GM19468 (cell line): ENCODE measurements around the gene IFNGR1.
"Not testable (repeated sequence)": the region's sequence is repeated elsewhere in the genome, so short reads cannot be mapped to it uniquely, and the experiment has no call there.

Experiments
- ATAC-seq: cut with Tn5 transposase; IDR thresholded peaks from one replicate; pipeline ENCODE4 v1.9.1; 2021; ENCODE audit warnings: mild to moderate bottlenecking, moderate library complexity, moderate number of reproducible peaks; ENCODE audit not compliant: unreplicated experiment; ENCODE audit errors: extremely low read depth

The IFNGR1 gene

DNA sequence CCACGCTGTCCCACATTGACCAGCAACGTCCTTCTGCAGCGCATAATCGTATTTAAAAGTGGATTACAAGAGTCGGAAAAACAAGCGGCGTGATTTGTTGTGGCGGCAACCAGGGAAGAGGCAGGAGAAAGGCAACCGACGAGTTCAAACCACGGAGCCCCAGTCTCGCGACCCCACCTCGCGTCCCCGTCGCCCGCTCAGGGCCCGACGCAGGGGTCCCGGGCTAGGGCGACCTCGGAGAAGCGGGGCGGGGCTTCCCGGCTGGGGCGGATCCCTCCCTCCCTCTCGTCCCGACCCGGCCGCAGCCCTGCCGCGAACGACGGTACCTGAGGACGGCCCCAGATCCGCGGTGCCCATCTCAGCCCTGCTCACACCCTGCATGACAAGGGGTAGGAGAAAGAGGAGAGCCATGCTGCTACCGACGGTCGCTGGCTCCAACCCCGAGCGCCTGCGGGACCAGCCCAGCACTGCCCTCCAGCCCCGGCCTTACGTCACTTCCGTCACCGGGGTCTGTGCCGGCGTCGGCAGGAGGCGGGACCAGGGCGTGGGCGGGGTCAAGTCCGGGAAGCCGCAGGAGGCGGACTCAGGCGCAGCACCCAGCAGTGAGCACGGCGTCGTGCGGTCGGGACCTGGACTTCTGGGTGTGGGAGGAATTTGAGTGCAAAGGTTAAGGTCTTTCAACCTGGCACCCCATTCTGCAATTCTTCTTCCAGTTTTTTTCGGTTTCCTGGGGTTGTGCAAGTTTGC, at the start of gene IFNGR1:
Gene IFNGR1 (minus strand): TSS at position 469 of the 747 bp plus-strand sequence. CDS start 58 bp downstream, at position 411.
- peak; percentile 91 for ATAC-seq

DNA sequence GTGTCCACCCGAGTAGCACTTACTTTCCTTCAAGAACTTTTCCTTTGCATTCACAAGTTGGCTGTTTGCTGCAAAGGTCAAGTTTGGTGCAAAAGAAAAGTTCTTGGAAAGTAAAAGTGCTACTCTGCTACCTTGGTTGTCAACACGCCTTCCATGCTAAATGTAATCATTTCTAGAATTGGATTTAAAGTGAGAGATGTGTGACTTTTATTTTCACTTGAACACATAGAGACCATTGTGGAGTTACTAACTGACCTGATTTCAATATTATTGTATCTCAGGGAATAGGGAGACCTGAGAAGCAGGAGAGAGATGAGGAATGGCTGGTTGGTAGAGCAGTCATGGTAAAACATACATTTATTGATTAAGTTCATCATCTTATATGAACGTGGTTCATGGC, 49.7 kb upstream of the IFNGR1 start:
- ATAC-seq: no peak

DNA sequence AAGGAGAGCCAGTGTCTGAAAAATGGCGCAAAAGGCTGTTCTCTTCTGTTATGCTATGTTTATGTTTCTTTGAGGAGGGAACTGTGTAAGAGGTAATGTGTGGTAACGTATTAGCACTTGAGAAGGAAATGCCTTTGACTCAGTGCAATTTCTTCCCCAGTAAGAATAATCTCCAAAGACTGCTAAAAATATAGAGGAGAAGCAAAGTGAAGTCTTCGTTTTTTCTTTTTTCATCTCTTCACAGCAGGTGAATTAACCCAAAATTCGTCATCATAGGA, 47.1 kb upstream of the IFNGR1 start:
- ATAC-seq: no peak

DNA sequence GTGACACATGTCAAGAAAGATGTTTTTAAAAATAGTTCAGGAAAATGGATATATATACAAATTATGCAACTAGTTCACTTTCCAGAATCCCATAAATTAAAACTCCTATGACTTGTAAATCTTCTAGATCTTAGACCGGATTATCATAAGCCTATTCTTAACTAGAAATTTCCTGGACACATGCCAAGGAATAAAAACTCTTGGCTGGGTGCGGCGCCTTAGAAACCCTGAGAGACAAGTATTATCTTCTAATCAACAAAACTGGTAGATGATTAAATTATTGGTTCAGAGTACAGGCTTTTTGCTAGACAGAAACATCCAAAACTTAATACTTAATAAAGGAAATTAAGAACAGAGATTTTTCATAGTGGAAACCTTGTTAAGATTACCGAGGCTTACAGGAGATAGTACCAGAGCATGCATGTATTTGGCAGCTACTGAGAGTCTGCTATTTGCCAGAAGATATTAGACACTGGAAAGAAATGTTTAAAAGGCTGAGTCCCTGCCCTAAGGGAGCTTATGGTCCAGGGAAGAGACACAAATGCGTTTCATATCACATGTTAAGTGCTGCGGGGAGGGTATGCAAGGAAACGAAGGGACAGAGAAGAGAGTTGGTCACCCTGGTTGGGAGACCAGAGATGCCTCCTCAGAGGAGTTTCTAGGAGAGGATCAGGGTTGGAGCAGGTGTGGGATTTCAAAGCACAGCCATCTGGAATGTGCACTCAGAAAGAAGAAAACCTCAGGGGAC, 46.5 kb upstream of the IFNGR1 start:
- ATAC-seq: no peak

DNA sequence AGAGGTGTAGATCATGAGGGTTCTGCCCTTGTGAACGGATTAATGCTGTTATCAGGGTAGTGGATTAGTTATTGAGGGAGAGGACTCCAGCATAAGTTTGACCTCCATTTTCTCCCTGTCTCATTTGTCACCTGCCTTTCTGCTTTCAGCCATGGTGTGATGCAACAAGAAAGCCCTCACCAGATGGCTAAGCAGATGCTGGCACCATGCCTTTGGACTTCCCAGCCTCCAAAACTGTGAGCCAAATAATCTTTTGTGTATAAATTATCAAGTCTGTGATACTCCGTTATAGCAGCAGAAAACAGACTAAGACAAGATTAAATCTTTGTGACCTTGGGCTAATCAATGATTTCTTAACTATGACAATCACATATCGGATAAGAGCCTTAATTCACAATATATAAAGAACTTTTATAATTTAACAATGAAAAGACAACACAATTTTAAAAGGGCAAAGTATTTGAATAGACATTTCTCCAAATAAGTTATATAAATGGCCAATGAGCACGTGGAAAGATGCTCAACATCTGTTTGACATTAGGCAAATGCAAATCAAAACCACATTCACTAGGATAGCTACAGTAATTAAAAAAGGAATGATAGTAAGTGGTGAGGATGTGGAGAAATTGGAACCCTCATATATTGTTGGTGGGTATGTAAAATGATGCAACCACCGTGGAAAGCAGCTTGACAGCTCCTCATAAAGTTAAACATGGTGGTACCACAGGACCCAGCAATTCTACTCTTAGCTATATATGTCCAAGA, 45.3 kb upstream of the IFNGR1 start:
- ATAC-seq: no peak

DNA sequence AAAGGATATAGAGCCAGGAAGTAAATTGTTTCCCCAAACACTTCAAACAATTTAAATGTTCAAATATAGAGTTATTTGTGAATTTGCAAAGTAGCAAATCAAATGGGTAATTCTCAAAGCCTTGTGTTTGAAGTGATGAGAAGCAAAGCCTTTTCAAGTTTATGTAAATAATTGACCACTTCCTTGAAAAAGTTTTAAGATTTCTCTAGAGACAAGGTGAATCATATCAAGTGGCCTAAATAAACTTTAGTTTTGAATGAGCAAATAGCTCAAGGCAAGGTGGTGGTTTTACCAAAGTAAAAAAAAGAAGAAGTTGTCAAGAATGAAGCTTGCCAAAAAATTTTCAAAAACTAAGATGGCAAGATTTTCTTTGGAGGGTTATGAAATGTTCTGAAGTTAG, 42.6 kb upstream of the IFNGR1 start:
- peak; percentile 63 for ATAC-seq

DNA sequence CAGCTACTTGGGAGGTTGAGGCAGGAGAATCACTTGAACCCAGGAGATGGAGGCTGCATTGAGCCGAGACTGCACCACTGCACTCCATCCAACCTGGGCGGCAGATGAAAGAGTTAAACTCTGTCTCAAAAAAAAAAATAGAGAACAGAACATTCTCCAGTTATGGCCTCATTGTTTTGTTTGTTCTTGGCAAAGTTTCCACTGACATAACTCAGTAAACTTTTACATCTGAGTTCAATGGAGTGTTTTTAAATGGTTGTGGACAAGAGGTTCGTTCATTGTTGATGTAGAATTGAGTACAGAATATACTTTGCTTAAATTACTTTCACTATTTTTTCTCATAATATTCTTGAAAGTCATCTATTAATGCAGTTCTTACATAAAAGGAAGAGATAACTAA, 42.2 kb upstream of the IFNGR1 start:
- no peak for ATAC-seq

DNA sequence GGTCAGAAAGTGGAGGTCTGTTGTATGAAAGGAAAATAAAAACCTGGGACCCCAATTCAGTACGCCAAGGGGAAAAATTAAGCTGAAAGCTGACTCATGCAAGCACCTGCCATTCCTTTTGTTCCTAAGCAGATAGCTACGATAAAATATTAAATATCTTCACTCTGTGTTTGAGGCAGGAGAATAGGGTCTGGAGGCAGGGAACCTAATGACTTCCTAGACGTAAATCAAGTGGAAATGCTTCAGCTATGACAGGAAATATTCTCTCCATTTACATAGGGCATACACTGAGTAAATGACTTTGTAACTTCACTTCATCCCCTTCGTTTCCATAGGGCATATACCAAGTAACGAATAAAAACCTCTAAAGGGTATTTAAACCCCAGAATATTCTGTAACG, 41.0 kb upstream of the IFNGR1 start:
- no peak for ATAC-seq

DNA sequence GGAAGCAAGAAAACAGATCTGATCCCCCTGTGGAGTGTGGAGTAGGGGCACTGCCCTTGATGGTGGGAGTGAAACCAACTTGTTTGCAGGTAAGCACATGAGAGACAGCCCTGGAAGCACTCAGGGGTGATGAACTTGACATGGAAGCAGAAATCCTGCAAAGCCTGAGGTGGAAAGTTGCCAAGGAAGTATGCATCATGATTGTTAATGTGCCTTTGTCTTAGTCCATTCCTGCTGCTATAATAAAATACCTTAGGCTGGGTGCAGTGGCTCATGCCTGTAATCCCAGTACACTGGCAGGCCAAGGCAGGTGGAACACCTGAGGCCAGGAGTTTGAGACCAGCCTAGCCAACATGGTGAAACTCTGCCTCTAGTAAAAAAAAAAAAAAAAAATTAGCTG, 40.2 kb upstream of the IFNGR1 start:
- ATAC-seq: no peak

DNA sequence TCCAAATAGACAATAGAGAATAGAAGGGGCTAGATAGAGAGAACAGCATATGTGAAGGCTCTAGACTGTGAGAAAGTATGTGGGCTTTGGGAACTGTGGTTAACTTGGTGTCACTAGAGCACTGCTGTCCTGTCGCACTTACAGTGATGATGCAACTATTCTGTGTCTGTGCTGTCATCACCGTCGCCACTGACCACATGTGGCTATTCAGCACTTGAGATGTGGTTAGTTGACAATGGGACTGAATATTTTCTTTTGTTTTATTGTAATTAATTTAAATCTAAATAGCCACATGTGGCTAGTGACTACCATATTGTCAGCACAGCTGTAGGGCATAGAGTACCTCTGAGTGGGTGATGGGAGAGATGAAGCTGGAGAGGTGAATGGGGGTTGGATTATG, 39.0 kb upstream of the IFNGR1 start:
- no peak for ATAC-seq

DNA sequence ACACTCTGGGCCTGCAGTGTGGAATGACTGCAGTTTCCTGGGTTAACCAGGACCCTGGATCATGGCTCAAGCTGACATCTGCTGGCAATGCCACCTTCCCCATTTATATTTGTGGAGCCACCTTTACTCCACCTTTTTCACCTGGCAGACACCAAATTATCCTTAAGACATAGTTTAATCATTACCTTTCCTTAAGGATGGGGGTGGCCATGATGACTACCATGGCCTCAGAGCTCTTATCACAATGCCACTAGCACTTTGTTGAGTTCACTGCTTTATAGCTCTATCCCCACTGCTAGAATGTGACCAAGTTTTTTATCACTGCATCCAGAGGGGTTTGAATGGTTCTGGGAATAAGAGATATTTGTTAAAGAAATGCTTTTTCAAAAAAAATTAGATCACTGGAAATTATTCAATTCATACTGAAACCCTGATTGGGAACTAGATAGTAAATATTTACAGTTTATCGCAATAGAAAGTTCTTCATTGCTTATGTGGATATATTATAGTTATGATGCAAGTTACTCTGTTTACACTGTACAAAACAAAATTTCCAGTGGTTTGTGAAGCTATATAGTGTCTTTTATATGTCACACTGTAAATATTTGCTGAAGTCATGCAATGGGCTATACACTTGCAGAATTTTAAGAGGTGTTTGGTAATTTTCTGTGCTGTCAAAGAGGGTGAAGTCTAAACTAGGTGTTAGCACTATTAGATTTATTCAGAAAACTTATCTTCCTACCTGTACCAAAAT, 37.3 kb upstream of the IFNGR1 start:
- no peak for ATAC-seq

DNA sequence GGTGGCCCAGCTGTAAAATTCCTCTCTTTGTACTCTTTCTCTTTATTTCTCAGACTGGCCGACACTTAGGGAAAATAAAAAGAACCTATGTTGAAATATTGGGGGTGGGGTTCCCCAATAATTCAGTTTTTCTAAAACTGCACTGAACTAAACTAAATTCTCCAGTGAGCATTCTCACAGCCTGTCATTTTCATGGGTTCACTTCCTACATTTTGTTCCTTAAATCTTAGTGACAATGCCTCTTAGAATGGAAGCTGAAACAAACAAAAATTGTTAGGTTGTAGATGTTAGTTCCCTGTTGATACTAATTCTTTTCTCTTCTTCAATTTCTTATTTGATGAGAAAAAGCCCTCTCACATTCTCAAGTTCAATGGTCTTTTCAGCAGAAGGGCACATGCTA, 35.8 kb upstream of the IFNGR1 start:
- ATAC-seq: no peak

DNA sequence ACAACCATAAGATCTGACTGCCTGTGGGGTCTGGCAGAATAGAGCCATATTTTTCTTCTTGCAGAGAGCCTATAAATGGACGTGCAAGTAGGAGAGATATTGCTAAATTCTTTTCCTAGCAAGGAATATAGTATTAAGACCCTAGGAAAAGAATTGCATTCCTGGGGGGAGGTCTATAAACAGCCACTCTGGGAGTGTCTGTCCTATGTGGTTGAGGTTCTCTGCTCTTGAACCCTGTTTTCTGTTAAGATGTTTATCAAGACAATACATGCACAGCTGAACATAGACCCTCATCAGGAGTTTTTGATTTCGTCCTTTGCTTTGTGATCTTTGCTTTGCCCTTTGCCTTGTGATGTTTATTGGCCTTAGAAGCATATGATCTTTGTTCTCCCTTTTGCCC, 35.2 kb upstream of the IFNGR1 start:
- not testable (repeated sequence) for ATAC-seq

DNA sequence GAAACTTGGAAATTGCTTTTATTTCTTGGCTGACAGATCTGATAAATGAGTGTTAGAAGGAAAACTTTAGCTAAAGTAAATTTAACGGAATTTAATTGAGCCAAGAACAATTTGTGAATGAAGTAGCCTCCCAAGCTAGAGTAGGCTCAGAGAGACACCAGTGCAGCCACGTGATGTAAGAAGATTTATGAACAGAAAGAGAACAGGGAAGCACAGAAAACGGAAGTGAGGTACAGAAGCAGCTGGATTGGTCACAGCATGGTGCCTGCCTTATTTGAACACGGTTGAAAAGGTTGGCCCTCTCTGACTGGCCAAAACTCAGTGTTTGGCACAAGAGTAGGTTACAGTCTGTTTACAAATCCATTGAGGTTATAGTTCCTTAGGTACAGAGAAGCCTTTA, 29.5 kb upstream of the IFNGR1 start:
- ATAC-seq: no peak

DNA sequence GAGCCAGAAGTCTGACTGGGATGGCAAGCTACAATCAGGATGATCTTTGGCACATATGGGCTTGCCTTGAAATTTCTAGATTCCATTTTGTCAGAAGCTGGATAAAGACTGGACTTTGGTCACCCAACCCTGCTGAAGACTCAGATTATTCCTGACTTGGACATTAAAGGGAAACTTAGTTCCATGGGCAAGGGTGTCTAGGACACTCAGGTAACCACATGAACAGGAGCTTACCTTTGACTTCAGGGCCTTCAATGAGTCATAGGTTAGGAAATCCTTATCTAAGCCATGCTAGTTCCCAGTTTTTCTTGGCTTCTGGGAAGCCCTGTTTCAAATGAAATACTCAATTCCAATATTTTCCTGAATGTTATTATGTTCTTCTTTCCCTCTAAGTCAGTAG, 28.5 kb upstream of the IFNGR1 start:
- no peak for ATAC-seq

DNA sequence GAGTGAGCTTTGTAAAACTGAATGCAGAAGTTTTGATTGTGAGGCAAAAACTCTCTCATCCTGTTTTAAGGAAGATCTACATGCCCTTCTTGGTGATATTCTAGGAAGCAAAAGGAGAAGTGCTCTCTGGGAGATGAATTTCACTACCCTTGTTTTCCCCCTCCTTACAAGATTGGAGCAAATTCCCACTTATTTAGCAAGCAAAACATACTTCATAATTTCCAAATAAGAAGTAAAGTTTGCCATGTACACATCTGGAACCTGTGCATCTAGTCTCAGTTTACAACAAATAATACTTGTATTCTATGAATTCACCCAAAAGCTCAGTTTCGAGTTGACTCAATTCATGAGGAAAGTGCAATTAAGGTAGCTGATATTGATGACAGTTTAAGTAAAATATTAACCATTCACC, 27.6 kb upstream of the IFNGR1 start:
- no peak for ATAC-seq

DNA sequence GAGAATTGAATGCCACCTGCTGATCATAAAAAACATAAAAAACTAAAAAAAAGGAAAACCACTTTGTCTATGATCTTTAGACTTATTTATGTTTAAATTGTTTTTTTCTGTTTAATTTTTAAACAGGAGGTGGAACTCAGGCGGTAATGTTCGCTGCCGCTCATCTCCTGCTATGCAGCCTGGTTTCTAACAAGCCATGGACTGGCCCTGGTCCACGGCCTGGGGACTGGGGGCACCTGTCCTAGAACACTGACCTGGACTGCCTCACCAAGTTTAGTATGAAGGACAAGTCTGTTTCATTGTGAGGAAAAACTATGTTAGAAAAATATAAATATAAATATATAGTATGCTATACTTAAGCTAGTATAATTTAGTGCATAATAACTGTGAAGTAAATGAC, 27.0 kb upstream of the IFNGR1 start:
- no peak for ATAC-seq

DNA sequence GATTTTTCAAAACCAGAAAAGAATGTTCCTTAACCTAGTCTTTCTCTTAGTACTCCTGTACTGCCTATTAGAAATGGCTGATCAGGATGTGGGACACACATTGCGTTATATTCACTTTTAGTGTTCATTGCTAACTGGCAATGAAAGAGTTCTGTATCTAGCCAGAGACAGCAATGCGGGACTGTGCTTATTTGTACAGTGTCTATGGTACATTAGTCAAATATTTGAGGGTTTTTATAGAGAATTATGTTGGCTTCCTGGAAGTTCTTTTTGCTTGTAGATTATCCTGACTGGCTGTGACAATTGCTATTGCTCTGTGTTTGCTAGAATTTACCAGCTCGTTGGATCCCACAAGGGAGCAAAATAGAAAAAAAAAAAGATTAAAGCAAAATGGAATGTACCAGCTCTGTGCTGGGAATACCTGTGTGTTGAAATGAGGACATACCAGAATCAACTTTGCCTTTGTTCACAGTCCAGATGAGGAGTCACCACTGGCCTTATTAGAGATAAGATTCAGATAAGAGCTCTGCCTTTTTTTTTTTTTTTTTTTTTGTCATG, 22.4 kb upstream of the IFNGR1 start:
- ATAC-seq: no peak

DNA sequence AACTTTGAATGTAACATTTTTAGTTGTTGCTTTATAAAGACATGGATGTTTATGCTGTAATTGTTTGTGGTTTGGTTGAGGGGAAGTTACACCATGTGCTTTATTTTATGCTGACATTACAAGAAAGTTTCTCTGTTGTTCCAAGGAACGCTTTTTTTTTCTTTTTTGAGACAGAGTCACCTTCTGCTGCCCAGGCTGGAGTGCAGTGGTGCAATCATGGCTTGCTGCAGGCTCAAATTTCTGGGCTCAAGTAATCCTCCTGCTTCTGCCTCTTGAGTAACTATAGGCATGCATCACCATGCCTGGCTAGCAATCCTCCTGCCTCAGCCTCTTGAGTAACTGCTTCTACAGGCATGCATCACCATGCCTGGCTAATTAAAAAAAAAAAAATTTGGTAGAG, 21.0 kb upstream of the IFNGR1 start:
- ATAC-seq: no peak

DNA sequence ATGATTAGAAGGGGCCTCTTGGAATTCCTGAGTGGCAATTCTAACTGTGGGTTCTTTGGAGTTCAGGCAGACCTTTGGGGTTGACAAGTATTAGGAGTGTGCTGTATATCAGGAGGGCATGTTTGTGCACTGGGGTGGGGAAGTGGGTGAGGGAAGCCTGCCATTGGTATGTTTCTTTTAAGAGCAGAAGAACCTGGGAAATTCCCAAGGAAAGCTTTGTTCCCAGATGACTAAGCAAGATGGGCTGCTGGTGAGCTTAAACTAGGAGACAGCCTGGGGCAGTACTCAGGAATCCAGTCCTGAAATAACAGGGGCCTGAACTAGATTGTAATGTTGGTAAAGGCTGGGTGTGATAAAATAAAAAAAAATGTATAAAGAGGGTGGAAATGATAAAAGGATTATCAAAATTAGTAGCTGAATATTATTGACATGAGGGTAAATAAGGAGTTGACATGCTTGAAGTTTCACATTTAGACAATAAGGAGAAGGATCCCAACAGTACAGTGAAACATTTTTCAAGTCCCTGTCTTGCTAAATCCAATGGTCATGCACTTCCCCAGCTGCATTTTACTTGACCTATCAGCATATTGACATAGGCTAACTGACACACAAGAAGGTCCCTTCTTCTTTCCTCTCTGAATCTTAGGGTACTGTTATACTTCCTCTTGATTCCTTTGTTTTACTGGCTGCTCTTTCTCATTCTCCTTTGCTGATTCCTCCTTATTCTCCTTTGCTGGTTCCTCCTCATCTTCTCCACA, 18.4 kb upstream of the IFNGR1 start:
- ATAC-seq: no peak
